ENCODE data around the gene OSGIN1.

DNA sequence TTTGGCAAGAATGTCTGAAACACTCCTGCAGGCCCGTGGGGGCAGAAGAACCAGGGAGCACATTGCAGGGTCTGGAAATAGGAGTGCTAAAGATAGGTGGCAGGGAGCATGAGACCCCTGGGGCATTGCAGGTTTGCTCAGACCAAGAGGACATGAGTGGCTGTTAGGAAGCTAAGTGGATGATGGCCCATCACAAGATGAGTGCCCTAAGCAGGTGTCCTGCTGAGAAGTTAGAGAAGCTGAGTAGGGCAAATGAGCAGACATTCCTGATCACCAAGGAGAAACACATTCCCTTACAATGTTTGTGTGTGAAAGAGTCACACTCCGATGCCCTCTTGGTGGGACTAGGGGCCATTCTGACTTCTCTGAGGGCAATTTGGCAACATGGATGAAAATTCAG lies 44.2 kb upstream of the OSGIN1 start:
- TF ChIP-seq, protein P1, sequence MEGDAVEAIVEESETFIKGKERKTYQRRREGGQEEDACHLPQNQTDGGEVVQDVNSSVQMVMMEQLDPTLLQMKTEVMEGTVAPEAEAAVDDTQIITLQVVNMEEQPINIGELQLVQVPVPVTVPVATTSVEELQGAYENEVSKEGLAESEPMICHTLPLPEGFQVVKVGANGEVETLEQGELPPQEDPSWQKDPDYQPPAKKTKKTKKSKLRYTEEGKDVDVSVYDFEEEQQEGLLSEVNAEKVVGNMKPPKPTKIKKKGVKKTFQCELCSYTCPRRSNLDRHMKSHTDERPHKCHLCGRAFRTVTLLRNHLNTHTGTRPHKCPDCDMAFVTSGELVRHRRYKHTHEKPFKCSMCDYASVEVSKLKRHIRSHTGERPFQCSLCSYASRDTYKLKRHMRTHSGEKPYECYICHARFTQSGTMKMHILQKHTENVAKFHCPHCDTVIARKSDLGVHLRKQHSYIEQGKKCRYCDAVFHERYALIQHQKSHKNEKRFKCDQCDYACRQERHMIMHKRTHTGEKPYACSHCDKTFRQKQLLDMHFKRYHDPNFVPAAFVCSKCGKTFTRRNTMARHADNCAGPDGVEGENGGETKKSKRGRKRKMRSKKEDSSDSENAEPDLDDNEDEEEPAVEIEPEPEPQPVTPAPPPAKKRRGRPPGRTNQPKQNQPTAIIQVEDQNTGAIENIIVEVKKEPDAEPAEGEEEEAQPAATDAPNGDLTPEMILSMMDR (IDR thresholded peaks at IDR 0.05; ENCODE audit: low read depth, low read length): no peak
- TF ChIP-seq POLR2A (IDR thresholded peaks at IDR 0.05; ENCODE audit: extremely low read depth, insufficient read length): no peak
- TF ChIP-seq, protein P2, sequence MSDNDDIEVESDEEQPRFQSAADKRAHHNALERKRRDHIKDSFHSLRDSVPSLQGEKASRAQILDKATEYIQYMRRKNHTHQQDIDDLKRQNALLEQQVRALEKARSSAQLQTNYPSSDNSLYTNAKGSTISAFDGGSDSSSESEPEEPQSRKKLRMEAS (IDR thresholded peaks at IDR 0.05; ENCODE audit: low read depth, low read length): no peak
